Stimulated activated CD4-positive, alpha-beta T cell treated with anti-CD3 and anti-CD28 coated beads, Interleukin-2, amount 100 ng/mL, for 24 hours (primary cell): ENCODE measurements around the gene PPP2R2B.

Experiments
- DNase-seq, 2 donors: peaks; one replicate each; pipeline ENCODE4 v3.0.0-alpha.2; 2020

PPP2R2B gene

DNA sequence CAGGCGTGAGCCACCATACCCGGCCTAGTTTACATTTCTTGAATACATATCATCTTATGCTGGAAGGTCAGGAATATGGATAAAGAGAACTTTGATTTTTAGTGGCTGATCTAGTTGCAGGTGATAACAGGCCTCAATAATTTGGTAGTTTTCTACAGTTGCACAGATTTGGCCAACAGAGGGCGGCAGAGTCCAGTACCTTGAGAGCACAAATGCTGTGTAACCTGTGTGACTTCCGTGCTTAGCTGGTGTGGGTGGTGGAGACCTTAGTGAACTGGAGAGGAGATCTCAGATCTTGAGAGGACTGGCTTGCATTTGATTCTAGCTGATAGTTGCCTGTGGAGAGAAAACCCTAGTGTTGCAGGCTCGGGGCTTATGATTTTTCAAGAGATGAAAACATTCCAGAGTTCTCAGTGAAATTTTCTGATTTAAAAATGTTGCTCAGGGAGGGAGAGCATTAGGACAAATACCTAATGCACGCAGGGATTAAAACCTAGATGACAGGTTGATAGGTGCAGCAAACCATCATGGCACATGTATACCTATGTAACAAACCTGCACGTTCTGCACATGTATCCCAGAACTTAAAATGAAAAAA lies 345.2 kb downstream of the PPP2R2B start:
- peak; percentile 77 to 83 for DNase-seq
